DND-41 (cell line): ENCODE data around the gene ITPRIPL1.

ENCODE experiments used
- ATAC-seq: fragments of 200-7000 bp; cut with Tn5 transposase; 3 replicates; pipeline ENCODE4 v1.9.1; 2021; ENCODE audit warnings: low read depth; ENCODE audit not compliant: insufficient read depth
- DNase-seq: peaks from one replicate; pipeline ENCODE4 v3.0.0-alpha.2; 2020
- H2AFZ ChIP-seq: 2 replicates; pipeline ENCODE4 v1.6.0; 2012; ENCODE audit warnings: low read depth, low read length
- H3K27ac ChIP-seq: 2 replicates; pipeline ENCODE4 v1.5.1; 2012; ENCODE audit warnings: low read length, inconsistent platforms
- H3K27me3 ChIP-seq: fragments of 200-600 bp; sonication (generic); 2 replicates; pipeline ENCODE4 v1.6.0; 2012; ENCODE audit warnings: low read length, mild to moderate bottlenecking, inconsistent platforms; ENCODE audit not compliant: insufficient read depth, poor library complexity
- H3K36me3 ChIP-seq: 2 replicates; pipeline ENCODE4 v1.5.1; 2012; ENCODE audit warnings: low read length, inconsistent platforms; ENCODE audit not compliant: insufficient read depth
- H3K4me1 ChIP-seq: 2 replicates; pipeline ENCODE4 v1.5.1; 2012; ENCODE audit warnings: mild to moderate bottlenecking, low read length; ENCODE audit not compliant: insufficient read depth
- H3K4me2 ChIP-seq: 2 replicates; pipeline ENCODE4 v1.6.0; 2012; ENCODE audit warnings: mild to moderate bottlenecking, moderate library complexity, low read length, inconsistent platforms; ENCODE audit not compliant: insufficient read depth
- H3K4me3 ChIP-seq, 2 experiments: fragments of 200-600 bp in 1 of 2; shearing (Covaris generic) in 1 of 2; 2 replicates each; pipeline ENCODE4 v1.5.1; 2012 to 2016; ENCODE audit warnings: inconsistent platforms in 2 of 2, low read length in 2 of 2, mild to moderate bottlenecking in 2 of 2, low read depth in 1 of 2, moderate library complexity in 1 of 2
- H3K79me2 ChIP-seq: 2 replicates; pipeline ENCODE4 v1.6.0; 2012; ENCODE audit warnings: low read length, inconsistent platforms; ENCODE audit not compliant: insufficient read depth
- H3K9ac ChIP-seq: 2 replicates; pipeline ENCODE4 v1.6.0; 2012; ENCODE audit warnings: low read depth, mild to moderate bottlenecking, inconsistent platforms, low read length, moderate library complexity
- H3K9me3 ChIP-seq: 2 replicates; pipeline ENCODE4 v1.5.1; 2012; ENCODE audit warnings: low read length, moderate library complexity, mild to moderate bottlenecking, inconsistent platforms; ENCODE audit not compliant: insufficient read depth, severe bottlenecking
- H4K20me1 ChIP-seq: 2 replicates; pipeline ENCODE4 v1.6.0; 2012; ENCODE audit warnings: low read length; ENCODE audit not compliant: insufficient read depth
- CTCF ChIP-seq: IDR thresholded peaks from 2 replicates; pipeline ENCODE4 v1.5.1; 2012; ENCODE audit warnings: borderline replicate concordance, low read length, moderate library complexity, mild to moderate bottlenecking; ENCODE audit not compliant: poor library complexity, severe bottlenecking; ENCODE audit errors: extremely low read depth
- EZH2 ChIP-seq: IDR thresholded peaks from 3 replicates; pipeline ENCODE4 v1.6.1; 2012; ENCODE audit warnings: borderline replicate concordance, low read depth, mild to moderate bottlenecking, moderate library complexity, low read length, inconsistent platforms; ENCODE audit not compliant: severe bottlenecking

The ITPRIPL1 gene

GRCh38 chr2:96341641-96342040 is 16.5 kb downstream of the ITPRIPL1 start:
- no peak for DNase-seq
- no peak for ATAC-seq
- H3K9me3 ChIP-seq = no peaks in the 10 kb centered on the region
- H3K79me2 ChIP-seq = peaks cover 99% of the 10 kb centered on the region
- no peak for TF ChIP-seq EZH2
- TF ChIP-seq CTCF = no peak
- peaks cover 84% of the 10 kb centered on the region for H3K36me3 ChIP-seq
- H2AFZ ChIP-seq = no peak overlapping the region
- no peak overlapping the region for H3K27ac ChIP-seq
- no peak overlapping the region for H3K4me3 ChIP-seq
- peaks cover 32% of the 10 kb centered on the region for H3K4me1 ChIP-seq
- H4K20me1 ChIP-seq = peaks cover 54% of the 10 kb centered on the region
- no peak overlapping the region for H3K9ac ChIP-seq
- no peak overlapping the region for H3K4me2 ChIP-seq
- no peaks in the 10 kb centered on the region for H3K27me3 ChIP-seq

- no peak overlapping the region for H3K4me2 ChIP-seq
- peaks cover 98% of the 10 kb centered on the region for H3K79me2 ChIP-seq
- no peak overlapping the region for H3K9ac ChIP-seq
- H3K9me3 ChIP-seq = no peaks in the 10 kb centered on the region
- peaks cover 88% of the 10 kb centered on the region for H3K36me3 ChIP-seq
- peaks cover 27% of the 10 kb centered on the region for H3K4me1 ChIP-seq
- H3K27me3 ChIP-seq = no peaks in the 10 kb centered on the region
- peaks cover 55% of the 10 kb centered on the region for H4K20me1 ChIP-seq
- DNase-seq (no peak), ATAC-seq (no peak)
- no peak overlapping the region for H3K4me3 ChIP-seq
- H3K27ac ChIP-seq = no peak overlapping the region
- H2AFZ ChIP-seq = no peak overlapping the region
- TF ChIP-seq EZH2 (no peak), CTCF (no peak)
These were observed 17.0 kb downstream of the ITPRIPL1 start for GRCh38 chr2:96342085-96342484.

GRCh38 chr2:96344011-96344410 is 18.9 kb downstream of the ITPRIPL1 start:
- Histone ChIP-seq H3K4me2 (no peak overlapping the region), H3K36me3 (peaks cover 94% of the 10 kb centered on the region)

More at GRCh38 chr2:96344011-96344410, 18.9 kb downstream of the ITPRIPL1 start:
- TF ChIP-seq CTCF (no peak), EZH2 (no peak)
- Histone ChIP-seq H3K4me3 (no peak overlapping the region), H2AFZ (no peak overlapping the region), H3K9me3 (no peaks in the 10 kb centered on the region), H4K20me1 (peaks cover 49% of the 10 kb centered on the region), H3K79me2 (peaks cover 84% of the 10 kb centered on the region), H3K4me1 (peaks cover 11% of the 10 kb centered on the region; the same call in 1 of the 2 replicates), H3K27ac (no peak overlapping the region), H3K27me3 (no peaks in the 10 kb centered on the region), H3K9ac (no peak overlapping the region)
- DNase-seq = no peak
- ATAC-seq = no peak
